ENCODE measurements around the gene LIN28A. TPM values are rescaled to one million over a fixed set of nuclear protein-coding genes. Genes with fewer than 3 reads are reported as not detected.
A peak's percentile ranks its signal among the peaks of the same experiment; 100 is the strongest.

The LIN28A gene, protein sequence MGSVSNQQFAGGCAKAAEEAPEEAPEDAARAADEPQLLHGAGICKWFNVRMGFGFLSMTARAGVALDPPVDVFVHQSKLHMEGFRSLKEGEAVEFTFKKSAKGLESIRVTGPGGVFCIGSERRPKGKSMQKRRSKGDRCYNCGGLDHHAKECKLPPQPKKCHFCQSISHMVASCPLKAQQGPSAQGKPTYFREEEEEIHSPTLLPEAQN
- total RNA-seq (not detected), polyA plus RNA-seq (ENCODE audit: insufficient read length in 2 of 2) (under 1 TPM in 1 of 2 donors, not detected in 1; 0.20 TPM)
- long read RNA-seq, donor 1, result 0 reads
- long read RNA-seq, donor 2, result 0 reads
- long read RNA-seq, donor 3, result 0 reads
- long read RNA-seq, donor 4, result 0 reads

DNA sequence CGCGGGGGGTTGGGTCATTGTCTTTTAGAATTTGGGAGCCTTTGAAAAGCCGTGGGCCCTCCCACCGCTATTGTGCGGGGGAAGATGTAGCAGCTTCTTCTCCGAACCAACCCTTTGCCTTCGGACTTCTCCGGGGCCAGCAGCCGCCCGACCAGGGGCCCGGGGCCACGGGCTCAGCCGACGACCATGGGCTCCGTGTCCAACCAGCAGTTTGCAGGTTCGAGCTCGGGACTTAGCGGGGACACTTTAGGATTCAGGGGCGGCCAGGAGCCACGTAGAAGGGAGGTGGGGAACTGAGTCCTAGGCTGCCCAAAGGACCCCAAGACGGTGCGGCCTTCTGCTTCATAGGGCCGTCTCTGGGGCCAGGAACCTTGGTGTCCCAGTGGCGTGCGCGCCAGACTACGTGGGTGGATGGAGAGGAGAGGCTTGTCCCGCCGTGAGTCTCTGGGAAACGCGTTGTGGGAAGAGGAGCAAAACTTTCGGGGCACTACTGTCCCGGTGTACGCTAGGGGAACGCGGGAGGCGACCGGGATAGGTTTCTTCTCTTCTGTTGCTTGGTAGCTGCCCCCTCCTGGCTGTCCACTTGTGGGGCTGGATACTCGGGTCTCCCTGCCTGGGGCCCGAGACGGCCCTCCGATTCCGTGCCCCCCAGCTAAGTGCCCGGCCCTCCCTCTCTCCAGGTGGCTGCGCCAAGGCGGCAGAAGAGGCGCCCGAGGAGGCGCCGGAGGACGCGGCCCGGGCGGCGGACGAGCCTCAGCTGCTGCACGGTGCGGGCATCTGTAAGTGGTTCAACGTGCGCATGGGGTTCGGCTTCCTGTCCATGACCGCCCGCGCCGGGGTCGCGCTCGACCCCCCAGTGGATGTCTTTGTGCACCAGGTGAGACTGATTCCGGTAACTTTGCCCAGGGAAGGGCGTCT, at the start of gene LIN28A:
Gene LIN28A (plus strand): TSS at position 112 of the 918 bp plus-strand sequence. CDS start 75 bp downstream, at position 187.
- Histone ChIP-seq H3K27me3 (ENCODE audit: control insufficient read depth, insufficient read depth, low read length) (peaks cover 62% of the 10 kb centered on the region), H3K9me3 (ENCODE audit: control insufficient read depth, insufficient read depth, low read length) (no peaks in the 10 kb centered on the region), H3K36me3 (ENCODE audit: control insufficient read depth, insufficient read depth, low read length) (no peaks in the 10 kb centered on the region), H3K27ac (ENCODE audit: low read depth, low read length) (no peak within 1 kb of the TSS), H3K4me1 (ENCODE audit: control insufficient read depth, insufficient read depth, low read length) (peaks cover 25% of the 10 kb centered on the region), H3K4me3 (ENCODE audit: low read depth, low read length) (no peak within 1 kb of the TSS)
- no peak for DNase-seq (ENCODE audit: low read depth in 4 of 6, low spot score in 6 of 6)
- WGBS (ENCODE audit: insufficient coverage), result 2% methylated on average over 70 of the region's 70 CpGs

DNA sequence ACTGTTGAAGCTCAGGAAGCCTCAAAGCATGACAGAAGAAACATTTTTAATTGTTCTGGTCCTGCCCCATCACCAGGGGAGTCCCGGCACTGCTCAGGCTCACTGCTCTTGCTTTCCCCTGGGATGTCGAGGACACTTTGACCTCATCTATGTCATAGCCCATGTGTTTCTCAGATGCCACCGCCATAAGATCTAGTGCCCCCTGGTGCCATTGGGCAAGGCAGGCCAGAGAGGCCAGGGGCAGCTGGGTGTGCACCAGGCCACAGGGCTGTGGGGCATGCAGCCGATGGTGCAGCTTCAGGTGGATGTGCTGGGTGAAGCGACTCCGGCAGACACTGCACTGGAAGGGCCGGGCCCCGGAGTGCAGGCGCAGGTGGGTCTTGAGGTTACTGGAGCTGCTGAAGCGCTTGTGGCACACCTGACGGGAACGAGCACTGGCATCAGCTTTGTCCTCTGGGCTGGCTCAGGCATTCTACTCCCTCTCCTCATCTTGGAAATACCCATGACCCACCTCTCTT, 49.0 kb upstream of the LIN28A start:
- H3K9me3 ChIP-seq (ENCODE audit: control insufficient read depth, insufficient read depth, low read length), result no peaks in the 10 kb centered on the region
- WGBS (ENCODE audit: insufficient coverage), result 95% methylated on average over 12 of the region's 12 CpGs
- peaks cover 27% of the 10 kb centered on the region for H3K4me1 ChIP-seq (ENCODE audit: control insufficient read depth, insufficient read depth, low read length)
- no peaks in the 10 kb centered on the region for H3K36me3 ChIP-seq (ENCODE audit: control insufficient read depth, insufficient read depth, low read length)
- DNase-seq (ENCODE audit: low read depth in 4 of 6, low spot score in 6 of 6), result no peak
- no peak overlapping the region for H3K4me3 ChIP-seq (ENCODE audit: low read depth, low read length)
- peaks cover 57% of the 10 kb centered on the region for H3K27me3 ChIP-seq (ENCODE audit: control insufficient read depth, insufficient read depth, low read length)
- no peak overlapping the region for H3K27ac ChIP-seq (ENCODE audit: low read depth, low read length)

DNA sequence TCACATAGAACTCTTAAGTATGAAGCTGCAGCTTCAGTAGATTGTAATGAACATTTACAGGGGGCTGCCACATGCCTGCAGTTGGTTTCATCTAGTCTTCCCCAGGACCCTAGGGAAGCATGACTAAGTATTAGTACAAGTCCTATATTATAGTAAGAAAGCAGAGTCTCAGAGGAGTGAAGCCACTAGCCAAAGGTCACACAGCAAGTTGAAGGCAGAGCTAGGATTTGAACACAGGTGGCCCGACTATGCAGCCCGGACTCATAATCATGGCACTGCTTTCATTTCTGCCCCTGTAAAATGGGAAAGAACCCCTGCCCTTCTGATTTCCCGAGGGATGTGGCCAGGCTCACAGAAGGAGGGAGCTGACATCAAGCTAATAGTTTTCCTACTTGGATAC, 48.3 kb upstream of the LIN28A start:
- no peaks in the 10 kb centered on the region for H3K9me3 ChIP-seq (ENCODE audit: control insufficient read depth, insufficient read depth, low read length)
- WGBS (ENCODE audit: insufficient coverage), result 95% methylated on average over 2 of the region's 3 CpGs
- H3K27me3 ChIP-seq (ENCODE audit: control insufficient read depth, insufficient read depth, low read length), result peaks cover 50% of the 10 kb centered on the region
- H3K4me1 ChIP-seq (ENCODE audit: control insufficient read depth, insufficient read depth, low read length), result peaks cover 27% of the 10 kb centered on the region
- no peak overlapping the region for H3K4me3 ChIP-seq (ENCODE audit: low read depth, low read length)
- no peak overlapping the region for H3K27ac ChIP-seq (ENCODE audit: low read depth, low read length)
- DNase-seq (ENCODE audit: low read depth in 4 of 6, low spot score in 6 of 6), result no peak
- no peaks in the 10 kb centered on the region for H3K36me3 ChIP-seq (ENCODE audit: control insufficient read depth, insufficient read depth, low read length)

DNA sequence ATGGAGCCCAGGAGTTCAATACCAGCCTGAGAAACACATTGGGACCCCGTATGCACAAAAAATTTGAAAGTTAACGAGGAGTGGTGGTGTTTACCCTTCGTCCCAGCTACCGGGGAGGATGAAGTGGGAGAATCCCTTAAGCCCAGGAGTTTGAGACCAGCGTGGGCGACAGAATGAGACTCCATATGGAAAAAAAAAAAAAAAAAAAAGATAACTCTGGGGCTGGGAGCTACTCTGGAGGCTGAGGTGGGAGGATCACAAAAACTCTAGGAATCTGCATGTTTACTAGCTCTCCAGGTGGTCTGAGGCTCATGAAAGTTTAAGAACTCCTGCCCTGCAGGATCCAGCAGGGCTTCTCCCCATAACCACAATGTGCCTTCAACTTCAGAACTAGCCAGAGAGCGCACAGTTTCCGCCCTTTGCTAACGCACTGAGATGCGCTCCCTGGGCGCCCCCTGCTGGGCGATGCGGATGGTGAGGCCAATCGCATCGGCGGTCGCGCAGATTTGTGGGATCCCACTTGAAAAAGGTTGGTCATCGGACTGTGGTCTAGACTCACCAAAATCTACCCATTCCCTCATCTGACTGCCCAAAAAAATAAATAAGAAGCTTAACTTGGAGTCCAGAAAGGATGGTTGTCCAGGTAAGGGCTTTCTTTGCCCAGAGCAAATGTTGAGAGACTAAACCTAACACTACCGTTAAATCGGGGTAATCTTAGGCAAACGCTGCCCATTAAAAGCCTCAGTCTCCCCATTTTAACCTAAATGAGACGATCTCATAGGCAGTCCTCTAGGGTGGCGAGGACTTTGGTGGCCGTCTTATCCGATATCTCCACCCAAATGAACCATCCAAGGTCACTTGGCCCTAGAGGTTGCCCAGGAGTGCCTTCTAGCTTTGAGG, 46.8 kb upstream of the LIN28A start:
- DNase-seq (ENCODE audit: low read depth in 4 of 6, low spot score in 6 of 6), result peak in 3 of 6 donors; percentile 6 to 76 (median 64)
- H3K36me3 ChIP-seq (ENCODE audit: control insufficient read depth, insufficient read depth, low read length), result no peaks in the 10 kb centered on the region
- no peak overlapping the region for H3K27ac ChIP-seq (ENCODE audit: low read depth, low read length)
- no peak overlapping the region for H3K4me3 ChIP-seq (ENCODE audit: low read depth, low read length)
- no peaks in the 10 kb centered on the region for H3K9me3 ChIP-seq (ENCODE audit: control insufficient read depth, insufficient read depth, low read length)
- WGBS (ENCODE audit: insufficient coverage), result 29% methylated on average over 13 of the region's 26 CpGs
- peaks cover 27% of the 10 kb centered on the region for H3K4me1 ChIP-seq (ENCODE audit: control insufficient read depth, insufficient read depth, low read length)
- peaks cover 40% of the 10 kb centered on the region for H3K27me3 ChIP-seq (ENCODE audit: control insufficient read depth, insufficient read depth, low read length)

DNA sequence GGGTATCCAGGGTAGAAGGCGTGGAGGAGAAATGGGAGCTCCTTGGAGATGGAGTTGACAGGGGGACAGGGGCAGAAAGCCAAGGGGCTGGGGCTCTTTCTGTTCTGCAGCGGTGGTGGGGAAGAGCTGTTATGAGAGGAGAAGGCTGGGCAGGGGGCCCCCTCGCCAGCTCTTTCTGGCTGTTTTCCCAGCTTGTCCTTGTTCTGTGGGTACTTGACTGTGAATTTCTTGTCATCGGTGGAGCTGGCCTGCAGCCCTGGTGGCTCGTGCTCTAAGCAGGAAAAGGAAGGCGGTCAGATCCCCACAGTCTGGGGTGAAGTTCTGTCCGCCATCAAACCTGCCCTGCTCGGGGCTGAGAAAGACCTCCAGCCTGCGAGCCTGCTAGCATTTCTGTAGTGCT, 45.7 kb upstream of the LIN28A start:
- Histone ChIP-seq H3K9me3 (ENCODE audit: control insufficient read depth, insufficient read depth, low read length) (no peaks in the 10 kb centered on the region), H3K27me3 (ENCODE audit: control insufficient read depth, insufficient read depth, low read length) (peaks cover 30% of the 10 kb centered on the region), H3K4me1 (ENCODE audit: control insufficient read depth, insufficient read depth, low read length) (peaks cover 22% of the 10 kb centered on the region), H3K4me3 (ENCODE audit: low read depth, low read length) (no peak overlapping the region), H3K36me3 (ENCODE audit: control insufficient read depth, insufficient read depth, low read length) (no peaks in the 10 kb centered on the region), H3K27ac (ENCODE audit: low read depth, low read length) (no peak overlapping the region)
- peak in 5 of 6 donors; percentile 20 to 73 (median 42) for DNase-seq (ENCODE audit: low read depth in 4 of 6, low spot score in 6 of 6)
- WGBS (ENCODE audit: insufficient coverage), result 34% methylated on average over 9 of the region's 9 CpGs

DNA sequence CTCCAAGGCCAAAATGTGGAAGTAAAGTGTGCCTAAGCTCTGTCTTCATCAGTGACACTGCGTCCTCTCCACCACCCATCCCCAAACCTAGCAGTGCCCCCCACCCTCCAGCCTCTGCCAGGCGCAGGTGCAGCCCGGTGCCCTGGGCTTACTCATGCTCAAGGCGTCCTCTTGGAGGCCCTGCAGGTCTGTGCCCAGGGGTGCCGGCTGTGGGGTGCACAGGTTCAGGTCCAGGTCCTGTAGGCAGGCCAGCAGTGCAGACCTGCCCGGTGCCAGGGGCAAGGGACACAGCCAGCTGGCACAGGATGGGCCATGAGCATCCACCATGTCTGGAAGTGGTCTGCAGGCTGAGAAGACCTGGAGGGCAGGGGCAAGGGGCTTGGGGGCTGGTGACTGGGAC, 43.2 kb upstream of the LIN28A start:
- H3K27ac ChIP-seq (ENCODE audit: low read depth, low read length), result no peak overlapping the region
- H3K4me1 ChIP-seq (ENCODE audit: control insufficient read depth, insufficient read depth, low read length), result peaks cover 9% of the 10 kb centered on the region
- whole genome bisulfite sequencing (ENCODE audit: insufficient coverage), result 92% methylated on average over 6 of the region's 6 CpGs
- no peaks in the 10 kb centered on the region for H3K36me3 ChIP-seq (ENCODE audit: control insufficient read depth, insufficient read depth, low read length)
- H3K27me3 ChIP-seq (ENCODE audit: control insufficient read depth, insufficient read depth, low read length), result peaks cover 13% of the 10 kb centered on the region
- H3K9me3 ChIP-seq (ENCODE audit: control insufficient read depth, insufficient read depth, low read length), result no peaks in the 10 kb centered on the region
- DNase-seq (ENCODE audit: low read depth in 4 of 6, low spot score in 6 of 6), result no peak
- no peak overlapping the region for H3K4me3 ChIP-seq (ENCODE audit: low read depth, low read length)

DNA sequence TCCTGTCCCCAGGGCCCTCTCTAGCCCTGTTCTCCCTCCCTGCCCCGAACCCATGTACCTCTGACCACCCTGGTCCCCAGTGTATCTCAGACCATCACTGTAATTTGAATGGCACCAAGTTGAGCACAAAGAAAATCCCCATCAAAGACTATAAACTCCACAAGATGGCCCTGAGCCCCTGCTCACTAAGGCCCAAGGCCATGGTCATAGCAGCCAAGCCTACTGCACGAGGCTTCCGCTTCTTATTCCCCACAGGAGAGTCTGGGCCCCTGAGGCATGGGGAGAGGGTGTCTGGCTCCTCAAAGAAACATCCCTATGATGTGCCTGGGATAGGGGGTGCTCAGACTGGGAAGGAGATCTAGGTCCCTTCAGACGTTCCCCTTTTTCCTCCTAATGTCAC, 42.6 kb upstream of the LIN28A start:
- Histone ChIP-seq H3K27me3 (ENCODE audit: control insufficient read depth, insufficient read depth, low read length) (peaks cover 9% of the 10 kb centered on the region), H3K4me1 (ENCODE audit: control insufficient read depth, insufficient read depth, low read length) (peaks cover 9% of the 10 kb centered on the region), H3K27ac (ENCODE audit: low read depth, low read length) (no peak overlapping the region), H3K9me3 (ENCODE audit: control insufficient read depth, insufficient read depth, low read length) (no peaks in the 10 kb centered on the region), H3K4me3 (ENCODE audit: low read depth, low read length) (no peak overlapping the region), H3K36me3 (ENCODE audit: control insufficient read depth, insufficient read depth, low read length) (no peaks in the 10 kb centered on the region)
- WGBS (ENCODE audit: insufficient coverage), result 91% methylated on average over 1 of the region's 4 CpGs
- DNase-seq (ENCODE audit: low read depth in 4 of 6, low spot score in 6 of 6), result no peak

DNA sequence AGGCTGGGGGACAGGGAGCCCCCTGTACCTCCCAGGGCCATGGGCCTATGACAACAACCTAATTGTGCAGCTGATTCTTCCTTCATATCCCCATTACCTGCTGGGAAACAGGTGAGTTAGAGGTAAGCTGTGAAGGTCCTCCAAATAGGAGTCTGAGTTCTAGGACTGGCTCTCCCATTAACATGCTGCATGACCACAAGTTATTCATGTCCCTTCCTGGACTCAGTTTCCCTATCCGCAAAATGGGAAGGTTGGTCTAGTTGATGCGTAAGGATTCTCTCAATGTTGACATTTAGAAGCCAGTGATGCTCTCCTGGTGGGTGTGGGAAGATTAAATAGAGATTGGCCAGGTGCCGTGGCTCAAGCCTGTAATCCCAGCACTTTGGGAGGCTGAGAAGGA, 42.1 kb upstream of the LIN28A start:
- Histone ChIP-seq H3K36me3 (ENCODE audit: control insufficient read depth, insufficient read depth, low read length) (no peaks in the 10 kb centered on the region), H3K27ac (ENCODE audit: low read depth, low read length) (no peak overlapping the region), H3K9me3 (ENCODE audit: control insufficient read depth, insufficient read depth, low read length) (no peaks in the 10 kb centered on the region), H3K4me3 (ENCODE audit: low read depth, low read length) (no peak overlapping the region), H3K4me1 (ENCODE audit: control insufficient read depth, insufficient read depth, low read length) (peaks cover 9% of the 10 kb centered on the region), H3K27me3 (ENCODE audit: control insufficient read depth, insufficient read depth, low read length) (peaks cover 6% of the 10 kb centered on the region)
- DNase-seq (ENCODE audit: low read depth in 4 of 6, low spot score in 6 of 6), result no peak
- 100% methylated on average over 1 of the region's 3 CpGs for WGBS (ENCODE audit: insufficient coverage)

Data from spinal cord (tissue), 10 donors.